DOHH2 (cell line): Measurements from ENCODE around the gene TLDC2.

Experiments used
- CTCF ChIP-seq: fragments of 200-600 bp; sonication (generic); IDR thresholded peaks from one replicate; pipeline ENCODE4 v1.5.1; 2014; ENCODE audit warnings: antibody characterized with exemption, mild to moderate bottlenecking, low read depth, low read length; ENCODE audit not compliant: poor library complexity, severe bottlenecking
- EZH2phosphoT487 ChIP-seq: fragments of 200-600 bp; sonication (generic); IDR thresholded peaks from 2 replicates; pipeline ENCODE4 v1.6.1; 2017; ENCODE audit warnings: borderline replicate concordance, mild to moderate bottlenecking, antibody characterized with exemption, low read length, moderate library complexity, mixed read lengths

GRCh38 chr20:36862857-36863668, 12.9 kb upstream of the TLDC2 start:
- TF ChIP-seq CTCF (no peak), EZH2phosphoT487 (no peak)
